ENCODE data around the gene CERS1.

The CERS1 gene

DNA sequence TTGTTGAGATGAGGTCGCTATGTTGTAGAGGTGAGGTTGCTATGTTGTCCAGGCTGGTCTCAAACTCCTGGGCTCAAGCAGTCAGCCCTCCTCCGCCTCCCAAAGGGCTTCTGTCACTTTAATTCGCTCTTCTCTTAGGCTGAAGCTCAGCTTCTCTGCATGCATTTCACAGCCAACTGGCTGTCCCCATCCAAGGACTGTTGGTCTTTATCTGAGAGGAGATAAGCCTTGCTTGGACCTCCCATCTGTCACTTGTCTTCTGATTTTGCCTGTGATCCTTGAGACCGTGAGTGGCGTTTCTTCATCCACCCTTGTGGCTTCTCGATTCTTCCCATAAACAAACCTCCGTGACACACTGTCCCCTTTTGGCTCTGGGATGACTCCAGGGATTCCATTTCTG is 24.4 kb downstream of the CERS1 start:
- TF ChIP-seq POLR2AphosphoS5 (IDR thresholded peaks at IDR 0.05; ENCODE audit: low read depth, low read length) (no peak), SIN3A (IDR thresholded peaks at IDR 0.05; ENCODE audit: borderline replicate concordance, insufficient read depth, low read length) (no peak), TAF1 (IDR thresholded peaks at IDR 0.05; ENCODE audit: borderline replicate concordance, insufficient read depth, low read length) (no peak), FOXP2 (optimal IDR thresholded peaks at IDR 0.05; ENCODE audit: borderline replicate concordance, extremely low read depth, extremely low read length, insufficient read depth) (no peak)
- TF ChIP-seq, protein P1, sequence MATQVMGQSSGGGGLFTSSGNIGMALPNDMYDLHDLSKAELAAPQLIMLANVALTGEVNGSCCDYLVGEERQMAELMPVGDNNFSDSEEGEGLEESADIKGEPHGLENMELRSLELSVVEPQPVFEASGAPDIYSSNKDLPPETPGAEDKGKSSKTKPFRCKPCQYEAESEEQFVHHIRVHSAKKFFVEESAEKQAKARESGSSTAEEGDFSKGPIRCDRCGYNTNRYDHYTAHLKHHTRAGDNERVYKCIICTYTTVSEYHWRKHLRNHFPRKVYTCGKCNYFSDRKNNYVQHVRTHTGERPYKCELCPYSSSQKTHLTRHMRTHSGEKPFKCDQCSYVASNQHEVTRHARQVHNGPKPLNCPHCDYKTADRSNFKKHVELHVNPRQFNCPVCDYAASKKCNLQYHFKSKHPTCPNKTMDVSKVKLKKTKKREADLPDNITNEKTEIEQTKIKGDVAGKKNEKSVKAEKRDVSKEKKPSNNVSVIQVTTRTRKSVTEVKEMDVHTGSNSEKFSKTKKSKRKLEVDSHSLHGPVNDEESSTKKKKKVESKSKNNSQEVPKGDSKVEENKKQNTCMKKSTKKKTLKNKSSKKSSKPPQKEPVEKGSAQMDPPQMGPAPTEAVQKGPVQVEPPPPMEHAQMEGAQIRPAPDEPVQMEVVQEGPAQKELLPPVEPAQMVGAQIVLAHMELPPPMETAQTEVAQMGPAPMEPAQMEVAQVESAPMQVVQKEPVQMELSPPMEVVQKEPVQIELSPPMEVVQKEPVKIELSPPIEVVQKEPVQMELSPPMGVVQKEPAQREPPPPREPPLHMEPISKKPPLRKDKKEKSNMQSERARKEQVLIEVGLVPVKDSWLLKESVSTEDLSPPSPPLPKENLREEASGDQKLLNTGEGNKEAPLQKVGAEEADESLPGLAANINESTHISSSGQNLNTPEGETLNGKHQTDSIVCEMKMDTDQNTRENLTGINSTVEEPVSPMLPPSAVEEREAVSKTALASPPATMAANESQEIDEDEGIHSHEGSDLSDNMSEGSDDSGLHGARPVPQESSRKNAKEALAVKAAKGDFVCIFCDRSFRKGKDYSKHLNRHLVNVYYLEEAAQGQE (IDR thresholded peaks at IDR 0.05; ENCODE audit: insufficient read depth in 1 of 2, low read depth in 2 of 2, low read length in 2 of 2) = no peak

DNA sequence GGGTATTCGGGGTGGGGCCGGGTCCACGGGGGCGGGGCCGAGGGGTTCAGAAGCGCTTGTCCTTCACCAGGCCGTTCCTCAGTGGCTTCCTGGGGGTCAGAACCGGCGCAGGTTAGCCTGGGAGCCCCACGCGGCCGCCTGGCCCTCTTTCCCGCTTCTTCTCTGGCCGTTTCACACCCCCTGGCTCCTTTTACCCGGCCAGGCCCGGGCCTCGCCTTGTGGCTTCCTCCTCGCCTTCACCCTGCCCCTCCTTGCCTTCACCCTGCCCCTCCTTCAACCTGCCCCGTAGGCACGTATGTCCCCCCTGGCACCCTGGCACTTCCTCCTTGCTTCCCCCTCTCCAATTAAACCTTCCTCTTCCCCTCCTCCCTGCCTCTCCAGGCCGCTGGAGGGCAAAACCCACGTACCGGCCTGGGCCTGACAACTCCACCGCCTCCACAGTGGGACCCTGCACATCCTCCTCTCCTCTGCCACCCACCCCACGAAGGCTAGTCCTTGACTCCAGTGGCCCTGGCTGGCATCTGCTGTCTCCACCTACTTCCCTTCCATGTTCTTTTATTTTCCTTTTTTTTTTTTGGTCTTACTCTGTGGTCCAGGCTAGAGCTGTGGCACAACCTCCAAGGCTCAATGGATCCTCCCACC is 25.3 kb downstream of the CERS1 start:
- no peak for TF ChIP-seq POLR2AphosphoS5 (IDR thresholded peaks at IDR 0.05; ENCODE audit: low read depth, low read length)
- no peak for TF ChIP-seq SIN3A (IDR thresholded peaks at IDR 0.05; ENCODE audit: borderline replicate concordance, insufficient read depth, low read length)
- TF ChIP-seq TAF1 (IDR thresholded peaks at IDR 0.05; ENCODE audit: borderline replicate concordance, insufficient read depth, low read length) = no peak
- no peak for TF ChIP-seq FOXP2 (optimal IDR thresholded peaks at IDR 0.05; ENCODE audit: borderline replicate concordance, extremely low read depth, extremely low read length, insufficient read depth)
- TF ChIP-seq, protein P1 (IDR thresholded peaks at IDR 0.05; ENCODE audit: insufficient read depth in 1 of 2, low read depth in 2 of 2, low read length in 2 of 2) = no peak

DNA sequence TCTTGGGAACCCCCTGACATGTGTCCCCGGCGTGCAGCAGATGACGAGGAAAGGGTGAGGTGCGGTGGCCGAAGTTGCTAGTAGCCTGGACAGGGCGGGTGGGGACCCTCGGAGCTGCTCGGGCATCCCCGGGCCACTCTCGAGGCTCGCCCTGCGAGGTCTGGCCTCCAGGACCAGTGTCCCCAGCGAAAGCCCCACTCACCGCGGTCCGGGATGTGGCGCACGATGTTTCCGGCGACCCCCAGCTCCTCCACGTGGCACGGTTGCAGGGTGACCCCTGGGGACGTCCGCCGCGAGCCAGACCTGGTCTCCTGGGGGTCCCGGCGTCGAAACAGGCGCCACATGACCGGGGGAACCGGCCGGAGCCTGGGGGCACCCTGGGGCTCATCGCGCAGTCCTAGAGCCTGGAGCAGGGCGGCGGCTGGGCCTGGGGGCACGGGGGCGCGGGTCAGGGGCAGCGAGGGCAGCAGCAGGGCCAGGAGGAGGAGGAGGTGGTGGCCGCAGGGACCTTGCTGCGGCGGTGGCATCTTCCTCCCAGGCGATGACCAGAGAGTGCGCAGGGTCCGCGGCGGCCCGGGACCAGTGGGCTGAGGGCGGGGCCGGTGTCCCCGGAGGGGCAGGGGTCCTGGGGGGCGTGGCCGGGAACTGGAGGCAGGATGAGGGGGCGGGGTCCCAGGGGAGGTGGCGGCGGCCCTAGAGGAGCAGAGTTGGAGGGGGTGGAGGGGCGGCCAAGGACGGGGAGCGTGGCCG is 26.0 kb downstream of the CERS1 start:
- peak; percentile 18; the same call in 1 of the 2 replicates for TF ChIP-seq POLR2AphosphoS5 (IDR thresholded peaks at IDR 0.05; ENCODE audit: low read depth, low read length)
- TF ChIP-seq, protein P1 (IDR thresholded peaks at IDR 0.05; ENCODE audit: insufficient read depth in 1 of 2, low read depth in 2 of 2, low read length in 2 of 2) = no peak
- TF ChIP-seq TAF1 (IDR thresholded peaks at IDR 0.05; ENCODE audit: borderline replicate concordance, insufficient read depth, low read length) = no peak

DNA sequence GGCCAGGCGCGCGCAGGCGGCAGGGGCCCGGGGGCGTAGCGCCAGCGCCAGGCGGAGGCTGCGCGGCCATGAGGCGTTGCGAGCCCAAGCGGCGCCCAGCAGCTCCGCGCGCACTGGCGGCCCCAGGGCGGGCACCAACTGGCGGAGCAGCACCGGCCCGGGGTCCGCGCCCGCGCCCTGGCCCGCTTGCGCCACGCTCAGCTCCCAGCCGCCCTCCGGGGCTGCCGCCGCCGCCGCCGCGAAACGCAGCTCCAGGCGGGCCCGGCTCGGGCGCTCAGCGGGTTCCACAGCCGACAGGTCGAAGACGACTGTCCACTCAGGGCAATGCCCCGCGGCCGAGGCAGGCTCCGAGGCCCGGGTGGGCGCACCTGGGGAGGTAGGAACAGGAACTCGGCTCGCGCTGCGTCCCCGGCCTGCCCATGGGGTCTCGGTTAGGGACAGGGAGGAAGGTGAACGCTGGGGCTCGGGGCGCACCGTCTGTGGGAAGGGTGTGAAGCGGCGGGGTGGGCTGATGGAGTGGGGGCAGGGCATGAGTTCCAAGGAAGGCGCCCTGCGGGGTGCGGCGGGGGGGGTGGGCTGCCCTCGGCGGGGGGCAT is 26.8 kb downstream of the CERS1 start:
- TF ChIP-seq TAF1 (IDR thresholded peaks at IDR 0.05; ENCODE audit: borderline replicate concordance, insufficient read depth, low read length) (no peak), SIN3A (IDR thresholded peaks at IDR 0.05; ENCODE audit: borderline replicate concordance, insufficient read depth, low read length) (no peak), POLR2AphosphoS5 (IDR thresholded peaks at IDR 0.05; ENCODE audit: low read depth, low read length) (no peak), FOXP2 (optimal IDR thresholded peaks at IDR 0.05; ENCODE audit: borderline replicate concordance, extremely low read depth, extremely low read length, insufficient read depth) (no peak)
- TF ChIP-seq, protein P1 (IDR thresholded peaks at IDR 0.05; ENCODE audit: insufficient read depth in 1 of 2, low read depth in 2 of 2, low read length in 2 of 2) = no peak

Measured in PFSK-1 (cell line).